ENCODE data around the gene PLA2G1B. TPM values are rescaled to one million over a fixed set of nuclear protein-coding genes. Genes with fewer than 3 reads are reported as not detected.
A peak's percentile ranks its signal among the peaks of the same experiment; 100 is the strongest.

PLA2G1B gene
- total and polyA plus RNA-seq, 2 of the 13 experiments (the other 11 are each of a cell fraction or from before 2014, with no cell fraction given): 0.33 to 1.4 TPM

DNA sequence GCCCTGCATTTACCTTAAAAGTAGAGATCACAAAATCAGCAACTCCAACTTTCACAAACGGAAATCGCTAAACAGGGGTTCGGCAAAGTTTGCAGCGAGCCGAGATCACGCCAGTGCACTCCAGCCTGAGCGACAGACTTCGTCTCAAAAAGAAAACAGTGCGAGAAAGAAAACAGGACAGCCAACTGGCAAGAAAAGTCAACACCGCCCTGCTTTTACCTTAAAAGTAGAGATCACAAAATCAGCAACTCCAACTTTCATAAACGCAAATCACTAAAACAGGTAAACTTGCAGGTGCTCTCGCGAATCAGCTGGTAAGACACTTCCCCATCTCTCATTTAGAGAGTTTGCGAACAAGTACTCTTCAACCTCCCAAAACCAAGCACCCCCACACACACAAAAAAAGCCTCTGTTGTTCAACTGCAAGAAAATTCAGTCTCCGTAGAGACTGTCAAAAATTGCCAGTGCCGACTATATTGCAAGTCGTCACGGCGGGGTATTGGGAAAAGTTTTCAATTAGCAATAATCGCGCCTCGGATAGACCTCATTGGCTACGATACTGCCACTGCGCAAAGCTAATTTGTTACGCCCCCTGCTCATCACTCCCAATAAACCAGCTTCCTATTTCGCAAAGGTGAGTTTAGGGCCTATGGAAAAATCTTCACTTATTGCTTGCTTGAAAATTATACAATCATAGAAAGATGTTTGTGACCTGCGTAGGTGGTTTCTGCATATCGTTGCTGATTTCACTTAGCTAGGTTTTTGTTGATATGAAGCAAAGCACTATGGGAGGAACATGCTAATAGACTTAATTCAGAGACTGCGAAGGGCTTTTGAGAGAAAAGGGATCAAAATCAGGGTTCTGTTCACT lies 34.7 kb downstream of the PLA2G1B start, which contains the start of gene RNU4-1 (continued):
- peak; percentile 71; the same call in 1 of the 2 replicates for TF ChIP-seq KDM3A (CRISPR knock-in tag; IDR thresholded peaks at IDR 0.05; ENCODE audit: low read depth)
- TF ChIP-seq, protein P1, sequence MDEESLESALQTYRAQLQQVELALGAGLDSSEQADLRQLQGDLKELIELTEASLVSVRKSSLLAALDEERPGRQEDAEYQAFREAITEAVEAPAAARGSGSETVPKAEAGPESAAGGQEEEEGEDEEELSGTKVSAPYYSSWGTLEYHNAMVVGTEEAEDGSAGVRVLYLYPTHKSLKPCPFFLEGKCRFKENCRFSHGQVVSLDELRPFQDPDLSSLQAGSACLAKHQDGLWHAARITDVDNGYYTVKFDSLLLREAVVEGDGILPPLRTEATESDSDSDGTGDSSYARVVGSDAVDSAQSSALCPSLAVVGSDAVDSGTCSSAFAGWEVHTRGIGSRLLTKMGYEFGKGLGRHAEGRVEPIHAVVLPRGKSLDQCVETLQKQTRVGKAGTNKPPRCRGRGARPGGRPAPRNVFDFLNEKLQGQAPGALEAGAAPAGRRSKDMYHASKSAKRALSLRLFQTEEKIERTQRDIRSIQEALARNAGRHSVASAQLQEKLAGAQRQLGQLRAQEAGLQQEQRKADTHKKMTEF (CRISPR knock-in tag; IDR thresholded peaks at IDR 0.05): peak; percentile 79
- TF ChIP-seq ZNF124 (CRISPR knock-in tag; IDR thresholded peaks at IDR 0.05): peak; percentile 66; the same call in 1 of the 2 replicates
- TF ChIP-seq ZBTB21 (CRISPR knock-in tag; IDR thresholded peaks at IDR 0.05): 0 out of 2 replicates have a peak, but pooled peaks have one; percentile 33
- TF ChIP-seq, protein P2, sequence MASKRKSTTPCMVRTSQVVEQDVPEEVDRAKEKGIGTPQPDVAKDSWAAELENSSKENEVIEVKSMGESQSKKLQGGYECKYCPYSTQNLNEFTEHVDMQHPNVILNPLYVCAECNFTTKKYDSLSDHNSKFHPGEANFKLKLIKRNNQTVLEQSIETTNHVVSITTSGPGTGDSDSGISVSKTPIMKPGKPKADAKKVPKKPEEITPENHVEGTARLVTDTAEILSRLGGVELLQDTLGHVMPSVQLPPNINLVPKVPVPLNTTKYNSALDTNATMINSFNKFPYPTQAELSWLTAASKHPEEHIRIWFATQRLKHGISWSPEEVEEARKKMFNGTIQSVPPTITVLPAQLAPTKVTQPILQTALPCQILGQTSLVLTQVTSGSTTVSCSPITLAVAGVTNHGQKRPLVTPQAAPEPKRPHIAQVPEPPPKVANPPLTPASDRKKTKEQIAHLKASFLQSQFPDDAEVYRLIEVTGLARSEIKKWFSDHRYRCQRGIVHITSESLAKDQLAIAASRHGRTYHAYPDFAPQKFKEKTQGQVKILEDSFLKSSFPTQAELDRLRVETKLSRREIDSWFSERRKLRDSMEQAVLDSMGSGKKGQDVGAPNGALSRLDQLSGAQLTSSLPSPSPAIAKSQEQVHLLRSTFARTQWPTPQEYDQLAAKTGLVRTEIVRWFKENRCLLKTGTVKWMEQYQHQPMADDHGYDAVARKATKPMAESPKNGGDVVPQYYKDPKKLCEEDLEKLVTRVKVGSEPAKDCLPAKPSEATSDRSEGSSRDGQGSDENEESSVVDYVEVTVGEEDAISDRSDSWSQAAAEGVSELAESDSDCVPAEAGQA (IDR thresholded peaks at IDR 0.05; ENCODE audit: low read depth): peak; percentile 50; the same call in 1 of the 2 replicates
- TF ChIP-seq, protein P2 (CRISPR knock-in tag; IDR thresholded peaks at IDR 0.05; ENCODE audit: borderline replicate concordance): 0 out of 2 replicates have a peak, but pooled peaks have one; percentile 52
- TF ChIP-seq SP140L (CRISPR knock-in tag; IDR thresholded peaks at IDR 0.05; ENCODE audit: borderline replicate concordance): peak; percentile 74; the same call in 1 of the 2 replicates
- TF ChIP-seq, protein P3, sequence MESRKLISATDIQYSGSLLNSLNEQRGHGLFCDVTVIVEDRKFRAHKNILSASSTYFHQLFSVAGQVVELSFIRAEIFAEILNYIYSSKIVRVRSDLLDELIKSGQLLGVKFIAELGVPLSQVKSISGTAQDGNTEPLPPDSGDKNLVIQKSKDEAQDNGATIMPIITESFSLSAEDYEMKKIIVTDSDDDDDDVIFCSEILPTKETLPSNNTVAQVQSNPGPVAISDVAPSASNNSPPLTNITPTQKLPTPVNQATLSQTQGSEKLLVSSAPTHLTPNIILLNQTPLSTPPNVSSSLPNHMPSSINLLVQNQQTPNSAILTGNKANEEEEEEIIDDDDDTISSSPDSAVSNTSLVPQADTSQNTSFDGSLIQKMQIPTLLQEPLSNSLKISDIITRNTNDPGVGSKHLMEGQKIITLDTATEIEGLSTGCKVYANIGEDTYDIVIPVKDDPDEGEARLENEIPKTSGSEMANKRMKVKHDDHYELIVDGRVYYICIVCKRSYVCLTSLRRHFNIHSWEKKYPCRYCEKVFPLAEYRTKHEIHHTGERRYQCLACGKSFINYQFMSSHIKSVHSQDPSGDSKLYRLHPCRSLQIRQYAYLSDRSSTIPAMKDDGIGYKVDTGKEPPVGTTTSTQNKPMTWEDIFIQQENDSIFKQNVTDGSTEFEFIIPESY (CRISPR knock-in tag; IDR thresholded peaks at IDR 0.05): no peak
- TF ChIP-seq MTA1 (CRISPR knock-in tag; IDR thresholded peaks at IDR 0.05; ENCODE audit: borderline replicate concordance): no peak
- peak; percentile 94 for TF ChIP-seq ZNF143 (CRISPR knock-in tag; IDR thresholded peaks at IDR 0.05)
- TF ChIP-seq, protein P4, sequence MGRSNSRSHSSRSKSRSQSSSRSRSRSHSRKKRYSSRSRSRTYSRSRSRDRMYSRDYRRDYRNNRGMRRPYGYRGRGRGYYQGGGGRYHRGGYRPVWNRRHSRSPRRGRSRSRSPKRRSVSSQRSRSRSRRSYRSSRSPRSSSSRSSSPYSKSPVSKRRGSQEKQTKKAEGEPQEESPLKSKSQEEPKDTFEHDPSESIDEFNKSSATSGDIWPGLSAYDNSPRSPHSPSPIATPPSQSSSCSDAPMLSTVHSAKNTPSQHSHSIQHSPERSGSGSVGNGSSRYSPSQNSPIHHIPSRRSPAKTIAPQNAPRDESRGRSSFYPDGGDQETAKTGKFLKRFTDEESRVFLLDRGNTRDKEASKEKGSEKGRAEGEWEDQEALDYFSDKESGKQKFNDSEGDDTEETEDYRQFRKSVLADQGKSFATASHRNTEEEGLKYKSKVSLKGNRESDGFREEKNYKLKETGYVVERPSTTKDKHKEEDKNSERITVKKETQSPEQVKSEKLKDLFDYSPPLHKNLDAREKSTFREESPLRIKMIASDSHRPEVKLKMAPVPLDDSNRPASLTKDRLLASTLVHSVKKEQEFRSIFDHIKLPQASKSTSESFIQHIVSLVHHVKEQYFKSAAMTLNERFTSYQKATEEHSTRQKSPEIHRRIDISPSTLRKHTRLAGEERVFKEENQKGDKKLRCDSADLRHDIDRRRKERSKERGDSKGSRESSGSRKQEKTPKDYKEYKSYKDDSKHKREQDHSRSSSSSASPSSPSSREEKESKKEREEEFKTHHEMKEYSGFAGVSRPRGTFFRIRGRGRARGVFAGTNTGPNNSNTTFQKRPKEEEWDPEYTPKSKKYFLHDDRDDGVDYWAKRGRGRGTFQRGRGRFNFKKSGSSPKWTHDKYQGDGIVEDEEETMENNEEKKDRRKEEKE (IDR thresholded peaks at IDR 0.05): no peak
- TF ChIP-seq CBX5 (CRISPR knock-in tag; IDR thresholded peaks at IDR 0.05; ENCODE audit: borderline replicate concordance): no peak
- no peak for TF ChIP-seq SIX4 (CRISPR knock-in tag; IDR thresholded peaks at IDR 0.05)
- no peak for TF ChIP-seq CC2D1A (CRISPR knock-in tag; IDR thresholded peaks at IDR 0.05)
- TF ChIP-seq CCDC6 (CRISPR knock-in tag; IDR thresholded peaks at IDR 0.05): peak; percentile 24; the same call in 1 of the 2 replicates
- TF ChIP-seq HOXD1 (CRISPR knock-in tag; IDR thresholded peaks at IDR 0.05): peak; percentile 84; the same call in 1 of the 2 replicates
- TF ChIP-seq ZNF558 (CRISPR knock-in tag; IDR thresholded peaks at IDR 0.05; ENCODE audit: borderline replicate concordance): no peak
